ENCODE data around the gene LELP1. TPM values are rescaled to one million over a fixed set of nuclear protein-coding genes. Genes with fewer than 3 reads are reported as not detected.

LELP1 gene
- total RNA-seq, 1 experiment from 2014 or later = not detected

GRCh38 chr1:153246018-153246417, 42.8 kb downstream of the LELP1 start:
- no peak for DNase-seq
- H3K4me3 ChIP-seq (ENCODE audit: insufficient read depth, low read depth, low read length) = no peak overlapping the region
- no peaks in the 10 kb centered on the region for H3K27me3 ChIP-seq (ENCODE audit: control insufficient read depth, insufficient read depth, low read length)
- no peaks in the 10 kb centered on the region for H3K36me3 ChIP-seq (replicated peaks; ENCODE audit: control insufficient read depth, insufficient read depth, low read length)

GRCh38 chr1:153246825-153247224, 43.6 kb downstream of the LELP1 start:
- Histone ChIP-seq H3K4me3 (ENCODE audit: insufficient read depth, low read depth, low read length) (no peak overlapping the region), H3K36me3 (replicated peaks; ENCODE audit: control insufficient read depth, insufficient read depth, low read length) (no peaks in the 10 kb centered on the region), H3K27me3 (ENCODE audit: control insufficient read depth, insufficient read depth, low read length) (no peaks in the 10 kb centered on the region)
- DNase-seq = no peak

DNA sequence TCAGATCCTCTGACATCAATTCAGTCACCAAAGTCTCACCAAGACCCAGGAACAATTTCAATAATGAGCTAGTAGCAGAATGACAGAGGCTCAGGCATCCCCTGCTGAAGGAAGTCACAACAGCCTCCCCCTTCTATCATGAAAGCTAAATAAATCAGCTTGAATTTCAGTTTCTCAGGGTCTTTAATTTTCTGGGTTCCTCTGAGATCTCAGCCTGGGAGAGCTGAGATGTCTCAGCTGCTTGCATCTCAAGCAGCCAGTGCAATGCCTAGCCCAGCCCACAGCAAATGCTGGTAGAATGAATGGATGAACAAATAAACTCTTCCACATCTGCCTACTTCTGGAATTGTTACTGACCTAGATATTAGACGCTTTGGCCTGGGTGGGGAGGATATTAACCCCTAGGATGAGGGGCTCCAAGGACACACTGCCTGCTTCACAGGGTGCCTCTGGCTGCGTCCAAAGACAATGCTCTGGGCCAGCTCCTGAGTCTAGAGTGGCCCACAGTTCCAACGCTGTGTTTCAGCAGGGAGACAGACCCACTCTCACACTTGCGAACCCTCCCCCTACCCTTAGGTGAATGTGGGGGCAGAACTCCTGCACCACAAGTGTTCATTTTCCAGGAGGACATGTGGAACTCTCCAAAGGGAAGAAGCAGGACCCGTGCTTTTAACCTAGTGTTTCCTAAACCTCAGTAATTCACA, 45.1 kb downstream of the LELP1 start:
- Histone ChIP-seq H3K4me3 (ENCODE audit: insufficient read depth, low read depth, low read length) (no peak overlapping the region), H3K27me3 (ENCODE audit: control insufficient read depth, insufficient read depth, low read length) (no peaks in the 10 kb centered on the region), H3K36me3 (replicated peaks; ENCODE audit: control insufficient read depth, insufficient read depth, low read length) (no peaks in the 10 kb centered on the region)
- no peak for DNase-seq

GRCh38 chr1:153250166-153250565, 46.9 kb downstream of the LELP1 start:
- H3K36me3 ChIP-seq (replicated peaks; ENCODE audit: control insufficient read depth, insufficient read depth, low read length) = no peaks in the 10 kb centered on the region
- H3K4me3 ChIP-seq (ENCODE audit: insufficient read depth, low read depth, low read length) = no peak overlapping the region
- H3K27me3 ChIP-seq (ENCODE audit: control insufficient read depth, insufficient read depth, low read length) = no peaks in the 10 kb centered on the region
- no peak for DNase-seq

- Histone ChIP-seq H3K4me3 (ENCODE audit: insufficient read depth, low read depth, low read length) (no peak overlapping the region), H3K27me3 (ENCODE audit: control insufficient read depth, insufficient read depth, low read length) (no peaks in the 10 kb centered on the region), H3K36me3 (replicated peaks; ENCODE audit: control insufficient read depth, insufficient read depth, low read length) (no peaks in the 10 kb centered on the region)
- no peak for DNase-seq
These were observed 47.9 kb downstream of the LELP1 start for GRCh38 chr1:153251087-153251486.

DNA sequence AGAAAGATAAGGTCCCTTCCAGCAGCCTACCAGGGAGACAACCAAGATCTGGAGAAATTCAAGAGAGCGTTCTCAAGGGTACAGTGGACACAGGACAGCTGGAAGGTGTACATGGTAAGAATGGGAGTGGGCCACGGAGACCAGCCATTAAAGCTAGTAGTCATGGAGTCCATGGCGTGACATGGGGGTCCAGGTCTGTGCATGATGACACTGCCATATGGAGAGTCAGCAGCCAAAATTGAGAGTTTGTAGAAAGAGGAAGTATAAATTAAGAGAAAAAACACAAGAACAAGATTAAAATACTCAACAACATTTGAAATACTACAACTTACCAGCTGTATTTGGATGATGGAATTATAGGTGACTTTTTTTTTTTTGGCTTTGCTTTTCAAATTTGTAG, 48.3 kb downstream of the LELP1 start:
- no peak for DNase-seq
- Histone ChIP-seq H3K36me3 (replicated peaks; ENCODE audit: control insufficient read depth, insufficient read depth, low read length) (no peaks in the 10 kb centered on the region), H3K27me3 (ENCODE audit: control insufficient read depth, insufficient read depth, low read length) (no peaks in the 10 kb centered on the region), H3K4me3 (ENCODE audit: insufficient read depth, low read depth, low read length) (no peak overlapping the region)

- Histone ChIP-seq H3K36me3 (replicated peaks; ENCODE audit: control insufficient read depth, insufficient read depth, low read length) (no peaks in the 10 kb centered on the region), H3K27me3 (ENCODE audit: control insufficient read depth, insufficient read depth, low read length) (no peaks in the 10 kb centered on the region), H3K4me3 (ENCODE audit: insufficient read depth, low read depth, low read length) (no peak overlapping the region)
- DNase-seq = no peak
These were observed 48.8 kb downstream of the LELP1 start for GRCh38 chr1:153251988-153252387.

- no peak for DNase-seq
- Histone ChIP-seq H3K36me3 (replicated peaks; ENCODE audit: control insufficient read depth, insufficient read depth, low read length) (no peaks in the 10 kb centered on the region), H3K4me3 (ENCODE audit: insufficient read depth, low read depth, low read length) (no peak overlapping the region), H3K27me3 (ENCODE audit: control insufficient read depth, insufficient read depth, low read length) (no peaks in the 10 kb centered on the region)
These were observed 49.8 kb downstream of the LELP1 start for GRCh38 chr1:153253076-153253475.

GRCh38 chr1:153253693-153254092, 50.5 kb downstream of the LELP1 start:
- no peak for DNase-seq
- no peak overlapping the region for H3K4me3 ChIP-seq (ENCODE audit: insufficient read depth, low read depth, low read length)
- H3K36me3 ChIP-seq (replicated peaks; ENCODE audit: control insufficient read depth, insufficient read depth, low read length) = no peaks in the 10 kb centered on the region
- no peaks in the 10 kb centered on the region for H3K27me3 ChIP-seq (ENCODE audit: control insufficient read depth, insufficient read depth, low read length)

Other genes with a start within 250 kb of the LELP1 start
- gene SPRR4, start 232.8 kb upstream of the LELP1 start, total RNA-seq (2014; rRNA removed; shearing (Covaris generic)) = not detected in 2 replicates
- gene SPRR1A, start 219.3 kb upstream of the LELP1 start, total RNA-seq (2014; rRNA removed; shearing (Covaris generic)) = not detected in 2 replicates
- gene SPRR3, start 201.7 kb upstream of the LELP1 start, total RNA-seq (2014; rRNA removed; shearing (Covaris generic)) = not detected in 2 replicates
- not detected in 2 replicates for gene SPRR1B, start 172.2 kb upstream of the LELP1 start, total RNA-seq (2014; rRNA removed; shearing (Covaris generic))
- not detected in 2 replicates for gene SPRR2D, start 162.3 kb upstream of the LELP1 start, total RNA-seq (2014; rRNA removed; shearing (Covaris generic))
- not detected in 2 replicates for gene SPRR2A, start 145.9 kb upstream of the LELP1 start, total RNA-seq (2014; rRNA removed; shearing (Covaris generic))
- gene SPRR2B, start 131.8 kb upstream of the LELP1 start, total RNA-seq (2014; rRNA removed; shearing (Covaris generic)) = not detected in 2 replicates
- gene SPRR2E, start 108.9 kb upstream of the LELP1 start, total RNA-seq (2014; rRNA removed; shearing (Covaris generic)) = not detected in 2 replicates
- gene SPRR2F, start 89.9 kb upstream of the LELP1 start, total RNA-seq (2014; rRNA removed; shearing (Covaris generic)) = not detected in 2 replicates
- gene SPRR2G, start 52.5 kb upstream of the LELP1 start, total RNA-seq (2014; rRNA removed; shearing (Covaris generic)) = 0.26 TPM in 1 of 2 replicates, not detected in the other
- not detected in 2 replicates for gene PRR9, start 14.2 kb downstream of the LELP1 start, total RNA-seq (2014; rRNA removed; shearing (Covaris generic))
- not detected in 2 replicates for gene LORICRIN, start 56.3 kb downstream of the LELP1 start, total RNA-seq (2014; rRNA removed; shearing (Covaris generic))
- not detected in 2 replicates for gene PGLYRP3, start 109.5 kb downstream of the LELP1 start, total RNA-seq (2014; rRNA removed; shearing (Covaris generic))
- gene PGLYRP4, start 145.4 kb downstream of the LELP1 start, total RNA-seq (2014; rRNA removed; shearing (Covaris generic)) = not detected in 2 replicates
- not detected in 2 replicates for gene S100A9, start 154.4 kb downstream of the LELP1 start, total RNA-seq (2014; rRNA removed; shearing (Covaris generic))
- not detected in 2 replicates for gene S100A12, start 172.2 kb downstream of the LELP1 start, total RNA-seq (2014; rRNA removed; shearing (Covaris generic))
- not detected in 2 replicates for gene S100A8, start 187.6 kb downstream of the LELP1 start, total RNA-seq (2014; rRNA removed; shearing (Covaris generic))
- not detected in 2 replicates for gene S100A7A, start 213.1 kb downstream of the LELP1 start, total RNA-seq (2014; rRNA removed; shearing (Covaris generic))

Measured in H7 (cell line).